TTC549 (cell line): ENCODE data around the gene OR6N1.

Experiments used
- FAIRE-seq: peaks from 2 replicates; lab custom pipeline; 2012; peaks lifted over from hg19 to GRCh38; lab: Jason Lieb, UNC

Gene OR6N1

DNA sequence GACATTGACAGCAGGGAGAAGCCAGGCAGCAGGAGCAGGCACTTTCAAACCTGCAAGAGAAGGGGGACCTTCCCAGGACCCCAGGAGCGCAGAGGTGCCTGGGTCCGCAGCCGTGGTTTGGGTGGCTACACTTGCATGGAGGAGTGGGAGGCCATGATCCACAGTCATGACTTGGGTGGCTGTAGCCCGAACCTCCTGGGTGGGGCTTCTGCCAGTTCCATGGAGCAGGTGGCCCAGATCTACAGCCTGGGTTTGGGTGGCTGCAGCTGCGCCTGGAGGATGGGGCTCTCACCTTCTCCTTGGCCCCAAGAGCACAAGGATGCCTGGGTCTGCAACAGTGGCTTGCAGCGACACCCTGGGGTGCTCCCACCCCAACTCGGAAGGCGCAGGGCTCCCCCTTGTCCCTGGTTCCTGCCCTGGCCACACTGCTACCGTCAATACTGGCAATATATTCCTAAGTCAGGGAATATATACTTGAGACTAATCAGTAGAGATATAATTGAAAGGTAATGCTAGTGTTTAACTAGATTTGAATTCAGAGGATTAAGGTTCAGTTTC lies 19.8 kb downstream of the OR6N1 start:
- no peak for FAIRE-seq

DNA sequence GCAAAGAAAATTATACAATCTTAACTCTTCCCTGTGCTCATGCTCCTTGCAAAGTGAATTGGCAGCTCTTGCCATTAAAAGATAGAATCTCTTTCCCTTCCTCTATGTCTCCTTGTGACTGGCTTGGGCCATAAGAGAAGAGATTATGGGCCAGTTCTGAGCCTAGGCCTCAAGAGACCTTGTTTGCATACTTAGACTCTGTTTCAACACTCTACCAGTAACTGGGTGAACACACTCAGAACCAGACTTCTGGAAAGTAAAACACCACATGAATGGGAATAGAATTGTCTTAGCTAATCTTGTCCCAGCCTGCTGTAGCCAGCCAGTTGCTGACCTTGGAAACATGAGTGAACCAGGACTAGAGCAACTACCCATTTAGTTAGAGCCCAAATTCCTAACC lies 36.1 kb downstream of the OR6N1 start:
- FAIRE-seq, result no peak

DNA sequence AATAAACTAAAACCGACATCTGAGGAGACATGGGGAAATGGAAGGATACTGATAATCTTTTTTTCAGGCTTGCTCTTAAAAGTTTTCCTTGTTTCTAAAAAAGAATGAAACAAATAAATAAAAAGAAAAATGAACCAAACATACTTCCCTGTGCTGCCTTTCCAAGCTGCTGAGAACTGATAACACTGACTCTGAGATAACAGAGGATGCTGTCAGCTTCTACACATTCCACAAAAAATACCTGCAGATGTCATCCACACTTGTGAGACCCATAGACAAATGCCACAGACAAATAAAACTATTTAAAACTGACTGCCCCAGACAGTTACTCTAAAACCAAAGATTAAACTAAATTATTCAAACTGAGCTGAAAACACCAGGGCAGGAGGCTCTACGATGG lies 39.5 kb downstream of the OR6N1 start:
- FAIRE-seq, result no peak

GRCh38 chr1:158731707-158732106 lies 40.3 kb downstream of the OR6N1 start:
- FAIRE-seq, result no peak

- no peak for FAIRE-seq
These were observed 41.5 kb downstream of the OR6N1 start for GRCh38 chr1:158730453-158730852.

DNA sequence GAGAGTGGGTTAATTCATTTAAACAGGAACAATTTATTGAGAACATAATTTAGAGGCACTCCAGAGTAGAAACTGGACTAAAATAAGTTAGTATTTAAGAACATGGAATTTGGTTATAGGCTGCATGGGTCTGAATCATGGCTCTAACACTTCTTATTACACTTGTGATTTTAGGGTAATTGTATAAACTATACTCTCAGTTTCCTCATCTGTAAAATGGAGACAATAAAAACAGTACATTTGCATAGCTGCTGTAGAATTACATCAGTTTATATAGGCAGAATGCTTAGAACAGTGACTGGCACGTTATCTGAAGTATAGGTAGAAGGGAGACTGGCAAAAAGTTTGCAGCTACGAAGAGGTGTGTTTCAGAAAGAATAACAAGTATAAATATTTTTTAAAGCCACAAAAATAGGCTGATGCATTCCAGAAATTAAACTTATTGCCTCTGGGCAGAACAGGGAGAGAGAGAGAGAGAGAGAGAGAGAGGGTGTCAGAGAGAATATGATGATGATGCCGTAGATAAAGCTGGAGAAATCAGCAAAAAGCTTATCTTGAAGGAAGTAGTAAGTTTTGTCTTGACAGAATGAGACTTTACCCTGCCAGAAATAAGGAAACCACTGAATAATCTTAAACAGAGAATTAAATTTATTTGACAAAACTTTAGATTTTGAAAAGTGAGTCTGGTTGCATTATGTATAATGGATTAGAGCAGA lies 43.3 kb downstream of the OR6N1 start:
- no peak for FAIRE-seq

- FAIRE-seq, result no peak
These were observed 47.6 kb downstream of the OR6N1 start for GRCh38 chr1:158724442-158724841.

GRCh38 chr1:158720620-158721019 lies 51.4 kb downstream of the OR6N1 start, which contains the start of gene OR6K3:
TSS of gene OR6K3 (minus strand) at chr1:158720720. CDS start at chr1:158718115, 2,605 bp downstream.
- no peak for FAIRE-seq

GRCh38 chr1:158719664-158720063 lies 52.3 kb downstream of the OR6N1 start:
- FAIRE-seq, result no peak

DNA sequence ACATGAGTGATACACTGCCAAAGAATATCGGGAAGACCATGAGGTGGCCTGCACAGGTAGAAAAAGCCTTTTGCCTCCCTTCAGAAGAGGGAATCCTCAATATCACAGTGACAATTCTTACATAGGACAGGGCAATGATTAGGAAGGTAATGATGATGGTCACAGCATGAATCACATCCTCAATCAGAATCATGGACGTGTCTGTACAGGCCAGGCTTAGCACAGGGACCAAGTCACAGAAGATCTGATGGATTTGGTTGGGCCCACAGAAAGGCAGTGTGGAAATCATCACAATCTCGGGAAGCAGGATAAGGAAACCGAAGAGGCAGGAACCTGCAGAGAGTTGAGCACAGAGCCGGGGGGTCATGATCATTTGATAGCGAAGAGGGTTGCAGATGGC lies 54.7 kb downstream of the OR6N1 start:
- no peak for FAIRE-seq

GRCh38 chr1:158716335-158716734 lies 55.7 kb downstream of the OR6N1 start:
- FAIRE-seq, result no peak

- no peak for FAIRE-seq
These were observed 57.2 kb downstream of the OR6N1 start for GRCh38 chr1:158714754-158715153.
